Naive thymus-derived CD8-positive, alpha-beta T cell (primary cell): ENCODE data around the gene RNF43. TPM values are rescaled to one million over a fixed set of nuclear protein-coding genes. Genes with fewer than 3 reads are reported as not detected.

ENCODE experiments used
- ATAC-seq, 2 donors: fragments of 150-1000 bp; cut with Tn5 transposase in 1 of 2; sonication (Bioruptor Pico), chemical (Tn5 transposase) in 1 of 2; 1 replicate in 1 of 2; 2 replicates in 1 of 2; pipeline ENCODE4 v1.10.0; 2021; ENCODE audit warnings: mild to moderate bottlenecking in 2 of 2, moderate library complexity in 2 of 2
- POLR2A ChIA-PET: fragments of 350-600 bp; sonication (Branson Sonifier 250); formaldehyde crosslinking; loops from one replicate; lab custom pipeline; 2021; ENCODE audit warnings: antibody characterized with exemption; lab: Charles Lee
- DNase-seq, 10 donors: peaks; one replicate each; pipeline versions ENCODE4 v3.0.0 to v3.0.0-alpha.2; 2020 to 2022
- H3K27ac Mint-ChIP-seq, 10 donors: one replicate each; pipeline ENCODE4 v1.8.0; 2020 to 2022; ENCODE audit warnings: mild to moderate bottlenecking in 10 of 10, mixed read lengths in 10 of 10, moderate library complexity in 4 of 10, inconsistent platforms in 1 of 10
- H3K27me3 Mint-ChIP-seq, 5 donors: one replicate each; pipeline ENCODE4 v1.8.0; 2021 to 2022; ENCODE audit warnings: mixed read lengths in 5 of 5
- H3K36me3 Mint-ChIP-seq, 3 donors: one replicate each; pipeline ENCODE4 v1.8.0; 2020 to 2022; ENCODE audit warnings: mixed read lengths in 3 of 3, mild to moderate bottlenecking in 2 of 3, inconsistent platforms in 1 of 3
- H3K4me1 Mint-ChIP-seq, 4 donors: one replicate each; pipeline ENCODE4 v1.8.0; 2021 to 2022; ENCODE audit warnings: mixed read lengths in 4 of 4
- H3K4me3 Mint-ChIP-seq, 10 donors: one replicate each; pipeline ENCODE4 v1.8.0; 2020 to 2022; ENCODE audit warnings: mild to moderate bottlenecking in 10 of 10, mixed read lengths in 10 of 10, moderate library complexity in 6 of 10, inconsistent platforms in 1 of 10
- H3K9me3 Mint-ChIP-seq, 9 donors: one replicate each; pipeline ENCODE4 v1.8.0; 2020 to 2022; ENCODE audit warnings: mixed read lengths in 9 of 9, mild to moderate bottlenecking in 3 of 9, inconsistent platforms in 1 of 9, moderate library complexity in 1 of 9
- polyA plus RNA-seq, 3 donors: library from polyadenylated mRNA; unstranded; fragments of 300-500 nt; fragmentation: Illumina TruSeq; gene quantifications; one replicate each; pipeline ENCODE4 v1.2.3, GENCODE V29; 2021
- total RNA-seq, 8 experiments: library from RNA in 2 of 8; stranded (reverse) in 2 of 8; gene quantifications; one replicate each; pipeline ENCODE4 v1.2.3 and lab custom pipeline; 2021 to 2026

The RNF43 gene
- total and polyA plus RNA-seq, 5 experiments from 2014 or later: 0.07 to 1.7 (median 0.90) TPM

DNA sequence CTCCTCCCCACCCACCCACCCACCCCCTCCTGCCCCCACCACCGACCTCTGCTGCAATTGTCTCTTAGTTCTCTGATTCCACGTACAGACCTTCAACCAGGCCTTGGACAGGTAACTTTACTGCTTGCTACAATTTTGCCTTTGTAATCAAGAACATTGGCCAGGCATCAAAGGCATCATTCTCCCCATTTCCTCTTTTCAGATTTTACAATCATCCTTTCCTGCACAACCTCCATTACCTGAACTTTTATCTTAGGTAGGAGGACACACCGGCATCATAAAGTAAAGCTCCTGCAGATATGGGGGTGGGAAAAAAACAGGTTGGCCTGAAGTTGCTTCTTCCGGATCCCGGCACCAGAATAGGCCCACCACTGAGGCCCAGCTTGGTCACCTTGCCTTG is 39.7 kb downstream of the RNF43 start:
- H3K4me3 Mint-ChIP-seq: no peak overlapping the region
- peaks cover 0 to 3% (median 0%) of the 10 kb centered on the region in 3 donors for H3K36me3 Mint-ChIP-seq
- H3K27ac Mint-ChIP-seq: no peak overlapping the region
- POLR2A ChIA-PET: interaction anchor here (0.6 kb wide), 1 partner anchor 58 kb away, joined by 3 read pairs; no protein-coding TSS in a partner anchor
- H3K9me3 Mint-ChIP-seq: no peaks in the 10 kb centered on the region
- DNase-seq (no peak), ATAC-seq (no peak)
- no peaks in the 10 kb centered on the region for H3K27me3 Mint-ChIP-seq
- peaks cover 30 to 44% (median 41%) of the 10 kb centered on the region in 4 donors for H3K4me1 Mint-ChIP-seq

DNA sequence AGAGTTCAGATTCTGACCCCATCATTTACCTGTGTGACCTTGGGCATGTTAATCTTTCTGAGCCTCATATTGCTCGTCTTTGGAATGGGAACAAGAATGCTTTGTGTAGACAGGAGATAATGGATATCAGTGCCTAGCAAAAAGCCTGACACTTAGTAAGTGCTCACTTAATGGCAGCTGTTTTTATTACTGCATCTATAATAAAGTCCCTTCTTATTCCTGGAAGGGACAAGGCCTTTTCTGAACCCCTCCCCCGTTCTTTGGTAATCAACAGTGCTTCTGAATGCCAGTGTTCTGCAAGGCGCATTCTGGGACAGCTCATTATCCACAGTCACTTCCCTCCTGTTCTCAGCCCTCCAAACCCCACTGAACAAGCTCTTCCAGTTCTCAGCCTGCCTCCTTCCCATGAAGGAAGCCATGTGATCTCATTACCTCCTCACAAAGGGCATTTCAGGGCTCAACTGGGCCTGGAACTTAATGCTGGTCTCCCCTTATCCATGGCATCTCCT is 40.2 kb downstream of the RNF43 start:
- Mint-ChIP-seq H3K27me3 (no peaks in the 10 kb centered on the region), H3K4me1 (peaks cover 25 to 42% (median 35%) of the 10 kb centered on the region in 4 donors), H3K4me3 (no peak overlapping the region), H3K36me3 (peaks cover 0 to 3% (median 0%) of the 10 kb centered on the region in 3 donors), H3K27ac (no peak overlapping the region), H3K9me3 (no peaks in the 10 kb centered on the region)
- DNase-seq: no peak
- POLR2A ChIA-PET: interaction anchor here (0.6 kb wide), 1 partner anchor 58 kb away, joined by 3 read pairs; no protein-coding TSS in a partner anchor
- ATAC-seq: no peak

DNA sequence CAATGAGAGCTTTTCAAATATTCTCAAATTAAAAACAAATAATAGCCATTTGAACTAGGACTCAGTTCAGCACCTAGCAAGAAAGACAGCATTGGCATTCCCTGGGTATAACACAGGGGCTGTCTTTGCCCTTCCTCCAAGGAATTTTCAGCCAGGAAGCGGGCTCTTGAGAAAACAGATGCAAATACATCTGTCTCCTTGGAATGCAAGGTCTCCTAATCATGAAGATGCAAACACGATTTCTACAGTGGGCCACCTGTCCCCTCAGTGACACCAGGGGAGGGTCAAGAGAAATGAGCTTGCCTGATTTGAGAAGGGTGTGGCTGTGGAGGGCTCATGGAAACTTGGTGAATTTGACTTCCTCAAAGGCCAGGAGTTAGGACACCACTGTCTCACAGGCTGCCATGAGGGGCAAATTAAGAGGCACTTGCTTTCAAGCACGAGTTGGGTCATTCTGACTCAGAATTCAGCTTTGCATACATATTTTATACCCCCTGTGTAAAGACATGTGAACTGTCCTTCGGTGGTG is 40.8 kb downstream of the RNF43 start:
- H3K27ac Mint-ChIP-seq: no peak overlapping the region
- ATAC-seq (no peak), DNase-seq (no peak)
- H3K4me3 Mint-ChIP-seq: no peak overlapping the region
- peaks cover 0 to 3% (median 0%) of the 10 kb centered on the region in 3 donors for H3K36me3 Mint-ChIP-seq
- H3K27me3 Mint-ChIP-seq: no peaks in the 10 kb centered on the region
- POLR2A ChIA-PET: no interaction called here
- peaks cover 21 to 39% (median 31%) of the 10 kb centered on the region in 4 donors for H3K4me1 Mint-ChIP-seq
- H3K9me3 Mint-ChIP-seq: no peaks in the 10 kb centered on the region

DNA sequence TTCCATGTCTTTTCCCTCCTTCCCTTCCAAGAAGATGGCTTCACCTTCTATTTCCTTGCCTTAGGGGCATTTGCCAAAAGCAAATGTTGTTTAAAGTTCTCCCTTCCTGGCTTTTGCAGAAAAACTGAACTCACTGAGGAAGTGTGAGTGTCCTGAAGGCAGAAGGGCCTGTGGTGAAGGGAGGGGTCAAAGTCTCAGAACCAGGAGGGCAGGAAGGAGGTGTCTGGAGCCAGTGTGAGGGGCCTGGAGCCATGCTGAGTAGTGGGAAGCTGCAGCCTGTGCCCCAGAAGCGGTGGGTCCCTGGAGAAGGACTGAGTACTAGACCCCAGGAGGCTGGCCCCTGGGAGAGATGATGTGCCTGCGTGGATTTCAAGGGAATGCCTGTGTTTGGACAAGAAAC is 41.5 kb downstream of the RNF43 start:
- H3K9me3 Mint-ChIP-seq: no peaks in the 10 kb centered on the region
- peaks cover 16 to 41% (median 33%) of the 10 kb centered on the region in 4 donors for H3K4me1 Mint-ChIP-seq
- H3K4me3 Mint-ChIP-seq: no peak overlapping the region
- H3K27me3 Mint-ChIP-seq: no peaks in the 10 kb centered on the region
- POLR2A ChIA-PET: no interaction called here
- peaks cover 0 to 3% (median under 1%) of the 10 kb centered on the region in 3 donors for H3K36me3 Mint-ChIP-seq
- DNase-seq (no peak), ATAC-seq (no peak)
- peak overlapping the region in 1 of 10 donors; percentile 53 for H3K27ac Mint-ChIP-seq

DNA sequence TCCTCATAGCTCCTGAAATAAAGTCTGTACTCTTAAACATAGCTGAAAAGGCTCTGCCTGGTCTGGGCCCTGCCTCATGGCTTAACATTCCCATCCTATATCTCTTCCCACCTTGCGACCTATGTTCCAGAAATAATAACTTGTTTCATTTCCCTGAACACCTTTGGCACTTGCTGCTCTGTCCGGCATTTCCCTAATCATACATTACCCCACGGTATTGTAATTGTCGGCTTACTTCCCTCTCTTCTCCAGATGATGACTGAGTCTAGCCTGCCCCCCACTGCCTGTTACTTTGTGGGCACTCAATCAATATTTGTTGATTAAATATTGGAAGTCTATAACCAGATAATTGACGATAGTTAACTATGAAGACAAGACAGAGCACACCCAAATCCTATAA is 42.1 kb downstream of the RNF43 start:
- Mint-ChIP-seq H3K9me3 (no peaks in the 10 kb centered on the region), H3K36me3 (peaks cover 0 to 5% (median 5%) of the 10 kb centered on the region in 3 donors), H3K27me3 (no peaks in the 10 kb centered on the region), H3K27ac (peak overlapping the region in 2 of 10 donors; percentile 2 to 61), H3K4me3 (no peak overlapping the region), H3K4me1 (peaks cover 17 to 42% (median 33%) of the 10 kb centered on the region in 4 donors)
- DNase-seq (no peak), ATAC-seq (no peak)
- POLR2A ChIA-PET: no interaction called here

DNA sequence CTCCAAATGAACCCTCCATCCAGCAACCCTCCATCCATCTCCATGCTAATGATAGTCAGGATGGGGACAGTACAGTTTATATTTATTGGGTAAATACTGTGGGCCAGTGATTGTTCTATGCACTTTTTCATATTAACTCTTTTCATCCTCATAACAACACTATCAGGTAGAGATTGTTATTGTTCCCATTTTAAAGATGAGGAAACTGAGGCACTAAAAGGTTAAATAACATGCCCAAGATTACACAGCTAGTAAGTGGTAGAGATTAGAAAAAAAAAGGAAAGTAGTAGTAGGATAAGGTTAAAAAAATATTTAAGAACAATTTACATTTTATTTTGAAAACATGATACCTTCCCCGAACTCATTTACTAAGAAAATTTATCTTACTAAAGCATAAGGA is 43.4 kb downstream of the RNF43 start:
- H3K4me3 Mint-ChIP-seq: no peak overlapping the region
- H3K9me3 Mint-ChIP-seq: no peaks in the 10 kb centered on the region
- no peaks in the 10 kb centered on the region for H3K27me3 Mint-ChIP-seq
- DNase-seq: no peak
- peaks cover 0 to 5% (median 5%) of the 10 kb centered on the region in 3 donors for H3K36me3 Mint-ChIP-seq
- peaks cover 14 to 37% (median 25%) of the 10 kb centered on the region in 4 donors for H3K4me1 Mint-ChIP-seq
- POLR2A ChIA-PET: no interaction called here
- no peak for ATAC-seq
- no peak overlapping the region for H3K27ac Mint-ChIP-seq

DNA sequence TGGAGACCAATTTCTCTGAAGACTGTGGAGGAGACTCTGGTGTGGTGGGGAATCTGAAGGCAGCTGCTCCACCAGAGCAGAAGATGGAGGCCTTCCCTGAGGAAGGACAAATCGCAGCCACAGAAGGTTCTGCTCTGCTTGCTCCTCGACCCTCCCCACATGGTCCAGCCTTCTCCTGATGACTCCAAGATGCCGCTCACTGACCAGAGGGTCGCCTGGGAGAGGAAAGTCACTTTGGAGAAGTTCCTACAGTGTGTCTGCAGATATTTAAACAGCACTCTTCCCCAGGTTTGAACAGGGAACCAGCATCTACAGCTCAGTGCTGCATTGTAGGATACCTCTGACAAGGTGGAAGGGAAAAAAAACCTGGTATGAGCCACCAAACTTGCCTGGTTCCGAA is 44.3 kb downstream of the RNF43 start:
- H3K36me3 Mint-ChIP-seq: peaks cover 0 to 5% (median 5%) of the 10 kb centered on the region in 3 donors
- H3K4me3 Mint-ChIP-seq: no peak overlapping the region
- H3K4me1 Mint-ChIP-seq: peaks cover 12 to 35% (median 20%) of the 10 kb centered on the region in 4 donors
- H3K9me3 Mint-ChIP-seq: no peaks in the 10 kb centered on the region
- ATAC-seq (no peak), DNase-seq (no peak)
- H3K27me3 Mint-ChIP-seq: no peaks in the 10 kb centered on the region
- H3K27ac Mint-ChIP-seq: peak overlapping the region in 1 of 10 donors; percentile 51
- POLR2A ChIA-PET: interaction anchor here (0.6 to 1.5 kb wide), 3 partner anchors 10 to 319 kb away, joined by 3 to 5 read pairs (median 5); partner anchors contain the start of genes SUPT4H1 and TEX14

DNA sequence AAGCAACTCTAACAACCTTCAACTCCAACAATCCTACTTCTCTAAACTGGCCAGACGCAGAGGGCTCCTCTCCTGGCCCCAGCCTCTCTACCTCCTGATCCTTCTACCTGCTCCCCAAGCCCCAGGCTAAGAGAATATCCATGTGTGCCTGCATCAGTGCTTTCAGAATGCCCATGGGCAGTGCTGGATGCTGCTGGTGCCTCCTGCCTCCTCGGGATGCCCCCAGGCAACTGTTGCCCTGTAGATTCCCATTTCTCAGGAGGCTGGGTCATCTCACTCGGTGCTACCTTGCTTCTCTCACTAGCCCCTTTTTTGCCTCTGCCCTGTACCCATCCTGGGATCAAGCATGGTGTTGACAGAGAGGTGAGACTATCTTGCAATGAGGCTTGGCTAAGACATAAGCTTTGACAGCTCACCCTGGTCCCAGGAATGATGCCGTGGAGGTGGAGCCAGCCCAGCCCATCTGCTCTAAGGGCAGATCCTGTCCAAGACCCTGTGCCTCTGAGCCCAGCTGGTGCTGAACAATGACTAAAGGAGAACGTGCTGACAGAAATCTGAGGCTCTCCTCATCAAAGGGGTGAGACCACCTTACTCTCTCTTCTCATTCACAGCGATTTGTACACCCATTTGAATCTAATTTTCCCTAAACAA is 45.9 kb downstream of the RNF43 start:
- H3K4me1 Mint-ChIP-seq: peaks cover 7 to 34% (median 10%) of the 10 kb centered on the region in 4 donors
- H3K9me3 Mint-ChIP-seq: no peaks in the 10 kb centered on the region
- H3K27ac Mint-ChIP-seq: peak overlapping the region in 5 of 10 donors; percentile 20 to 53 (median 43)
- H3K27me3 Mint-ChIP-seq: no peaks in the 10 kb centered on the region
- ATAC-seq (no peak), DNase-seq (no peak)
- peaks cover 0 to 5% (median 5%) of the 10 kb centered on the region in 3 donors for H3K36me3 Mint-ChIP-seq
- POLR2A ChIA-PET: interaction anchor here (0.6 to 1.5 kb wide), 2 partner anchors 19 to 97 kb away, joined by 3 to 5 read pairs; partner anchors contain the start of gene SUPT4H1
- no peak overlapping the region for H3K4me3 Mint-ChIP-seq

DNA sequence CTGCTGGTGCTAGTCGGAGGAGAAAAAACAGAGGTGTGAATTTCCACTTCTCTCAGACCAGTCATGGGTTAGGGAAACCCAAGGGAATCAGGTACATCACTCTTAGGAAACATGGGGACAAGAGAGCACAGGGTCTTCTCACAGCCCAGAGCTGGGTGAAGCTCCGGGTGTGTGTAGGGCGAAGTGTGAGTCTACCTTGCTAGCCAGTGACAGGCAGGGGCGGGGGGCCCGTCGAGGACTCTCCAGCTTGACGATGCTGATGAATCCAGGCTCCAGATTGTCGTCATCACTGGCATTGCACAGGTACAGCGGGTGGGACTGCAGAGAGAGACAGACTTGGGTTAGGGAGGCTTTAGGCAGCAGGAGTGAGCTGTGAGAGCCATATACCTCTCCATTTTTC is 46.6 kb downstream of the RNF43 start:
- POLR2A ChIA-PET: no interaction called here
- H3K27ac Mint-ChIP-seq: peak overlapping the region in 4 of 10 donors; percentile 15 to 69 (median 37)
- H3K36me3 Mint-ChIP-seq: peaks cover 0 to 5% (median 5%) of the 10 kb centered on the region in 3 donors
- H3K4me3 Mint-ChIP-seq: peak overlapping the region in 2 of 10 donors; percentile 21 to 82
- ATAC-seq: no peak
- no peaks in the 10 kb centered on the region for H3K27me3 Mint-ChIP-seq
- no peaks in the 10 kb centered on the region for H3K9me3 Mint-ChIP-seq
- no peak for DNase-seq
- peaks cover 12 to 41% (median 17%) of the 10 kb centered on the region in 4 donors for H3K4me1 Mint-ChIP-seq

DNA sequence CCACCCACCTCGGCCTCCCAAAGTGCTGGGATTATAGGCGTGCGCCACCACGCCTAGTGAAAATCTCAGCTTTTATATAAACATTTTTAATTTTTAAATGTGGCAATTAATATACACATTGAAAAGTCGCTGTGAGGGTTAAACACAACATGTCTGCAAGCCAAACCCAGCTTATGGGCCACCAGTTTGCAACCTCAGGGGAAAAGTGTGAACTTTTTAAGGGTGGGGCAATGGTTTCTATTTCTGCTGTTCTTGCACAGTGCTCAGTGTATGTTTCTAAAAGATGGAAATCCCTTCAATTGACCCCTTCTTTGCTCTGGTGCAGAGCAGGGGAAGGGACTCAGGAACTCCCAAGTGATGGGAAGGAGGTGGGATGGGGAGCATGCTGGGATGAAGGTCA is 47.0 kb downstream of the RNF43 start:
- Mint-ChIP-seq H3K36me3 (peaks cover 0 to 5% (median 5%) of the 10 kb centered on the region in 3 donors), H3K27ac (peak overlapping the region in 2 of 10 donors; percentile 15 to 69), H3K4me1 (peaks cover 12 to 41% (median 20%) of the 10 kb centered on the region in 4 donors), H3K9me3 (no peaks in the 10 kb centered on the region), H3K27me3 (no peaks in the 10 kb centered on the region), H3K4me3 (peak overlapping the region in 2 of 10 donors; percentile 21 to 82)
- ATAC-seq (no peak), DNase-seq (no peak)
- POLR2A ChIA-PET: interaction anchor here (0.6 to 1.0 kb wide), 2 partner anchors 18 to 19 kb away, joined by 3 read pairs; partner anchors contain the start of gene SUPT4H1

DNA sequence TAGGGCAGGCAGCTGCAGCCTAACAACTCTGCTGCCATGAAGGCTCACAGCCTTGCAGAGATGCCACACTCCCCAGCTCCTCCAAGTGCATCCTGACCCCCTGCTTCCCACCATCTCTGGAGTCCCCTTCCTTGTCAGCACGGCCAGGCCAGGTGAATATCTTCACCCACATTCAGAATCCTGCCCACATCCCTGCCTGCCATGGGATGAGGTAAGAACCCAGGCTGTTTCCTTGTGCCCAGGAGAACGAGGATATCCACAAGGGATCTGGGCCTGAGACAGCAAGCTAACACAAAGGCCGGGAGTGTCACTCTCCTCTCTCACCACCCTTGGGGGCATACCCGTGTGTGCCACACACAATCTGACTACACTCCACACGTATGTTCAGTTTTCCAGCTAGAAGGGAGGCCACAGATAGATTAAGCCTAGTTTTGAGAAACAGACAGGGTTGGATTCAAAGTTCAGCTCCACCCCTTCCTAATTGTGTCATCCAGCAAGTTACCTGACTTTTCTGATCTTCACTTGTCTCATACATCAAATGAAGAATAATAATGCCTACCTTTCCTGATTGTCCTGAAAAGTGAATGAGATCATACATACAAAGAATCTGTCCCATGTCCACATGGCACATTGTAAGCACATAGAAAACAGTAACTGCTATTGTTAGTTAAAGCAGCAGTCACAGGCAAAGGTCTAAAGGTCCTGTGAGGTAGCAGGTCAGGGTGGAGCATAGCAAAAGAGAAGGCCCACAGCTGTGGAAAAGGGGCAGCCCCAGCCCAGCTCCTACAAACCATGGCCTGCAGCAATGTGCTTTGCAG is 47.9 kb downstream of the RNF43 start:
- no peaks in the 10 kb centered on the region for H3K27me3 Mint-ChIP-seq
- peak overlapping the region in 5 of 10 donors; percentile 7 to 85 (median 60) for H3K27ac Mint-ChIP-seq
- peaks cover 0 to 5% (median 5%) of the 10 kb centered on the region in 3 donors for H3K36me3 Mint-ChIP-seq

DNA sequence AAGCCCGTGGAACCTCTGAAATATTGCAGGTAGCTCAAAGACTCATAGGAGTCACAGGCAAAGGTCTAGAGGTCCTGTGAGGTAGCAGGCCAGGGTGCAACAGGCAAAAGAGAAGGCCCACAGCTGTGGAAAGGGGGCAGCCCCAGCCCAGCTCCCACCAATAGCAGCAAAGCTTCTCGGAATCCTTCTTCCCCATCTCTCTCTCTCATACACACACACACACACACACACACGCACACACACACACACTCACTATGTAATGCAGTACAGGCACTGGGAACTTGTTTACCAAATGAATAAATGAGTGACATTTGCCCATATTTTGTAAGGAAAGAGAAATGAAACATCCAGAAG is 48.5 kb downstream of the RNF43 start:
- POLR2A ChIA-PET: interaction anchor here (0.7 kb wide), 1 partner anchor 23 kb away, joined by 3 read pairs; no protein-coding TSS in a partner anchor
- H3K27ac Mint-ChIP-seq: peak overlapping the region in 2 of 10 donors; percentile 7 to 85
- DNase-seq: no peak
- H3K9me3 Mint-ChIP-seq: no peaks in the 10 kb centered on the region
- H3K4me1 Mint-ChIP-seq: peaks cover 11 to 42% (median 24%) of the 10 kb centered on the region in 4 donors
- peaks cover 0 to 5% (median 5%) of the 10 kb centered on the region in 3 donors for H3K36me3 Mint-ChIP-seq
- peak overlapping the region in 1 of 10 donors; percentile 42 for H3K4me3 Mint-ChIP-seq
- ATAC-seq: no peak
- no peaks in the 10 kb centered on the region for H3K27me3 Mint-ChIP-seq

More for the DNA sequence above, 47.9 kb downstream of the RNF43 start:
- no peak for DNase-seq
- H3K4me1 Mint-ChIP-seq: peaks cover 11 to 42% (median 21%) of the 10 kb centered on the region in 4 donors
- no peak for ATAC-seq
- POLR2A ChIA-PET: interaction anchor here (0.6 to 1.0 kb wide), 4 partner anchors 17 to 52 kb away, joined by 3 read pairs; partner anchors contain the start of gene SUPT4H1
- H3K9me3 Mint-ChIP-seq: no peaks in the 10 kb centered on the region
- no peak overlapping the region for H3K4me3 Mint-ChIP-seq
